ENCODE data around the gene CREB5. TPM values are rescaled to one million over a fixed set of nuclear protein-coding genes. Genes with fewer than 3 reads are reported as not detected.

Gene CREB5
- total and polyA plus RNA-seq, 2 of the 8 experiments (the other 6 are each of a cell fraction or from before 2014, with no cell fraction given): 2.4 to 2.7 TPM

DNA sequence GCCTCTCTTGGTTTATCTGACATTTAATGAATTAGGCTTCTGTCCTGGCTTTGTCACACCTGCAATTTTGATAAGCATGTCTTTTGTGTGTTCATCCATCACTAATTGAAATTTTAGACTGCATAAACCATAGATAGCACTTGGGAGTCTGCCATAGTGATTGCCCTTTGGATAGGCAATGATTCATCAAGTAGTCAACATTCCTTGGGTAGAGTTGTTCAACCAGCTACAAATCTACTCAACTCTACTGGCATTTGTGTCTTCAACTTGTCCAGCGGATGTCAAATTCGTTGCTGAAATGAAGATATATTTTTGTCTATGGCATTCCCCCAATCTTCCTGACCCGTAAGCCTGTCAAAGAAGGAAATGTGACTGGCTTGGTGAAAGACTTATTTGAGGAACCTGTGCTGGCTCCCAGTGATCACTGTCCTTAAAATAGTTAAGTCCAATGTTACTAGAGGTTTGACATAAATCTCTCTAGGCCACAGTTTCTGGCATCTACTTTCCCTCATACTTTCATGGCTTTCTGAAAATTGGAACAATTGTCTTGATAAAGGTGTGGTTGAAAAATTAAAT is 33.7 kb upstream of the CREB5 start:
- CTCF ChIA-PET (ENCODE audit: partially characterized antibody): interaction anchor here (1.1 to 6.9 kb wide), 3 partner anchors 9 to 164 kb away, joined by 3 to 39 read pairs (median 10); no protein-coding TSS in a partner anchor

More for the DNA sequence above, 33.7 kb upstream of the CREB5 start:
- H3K79me1 ChIP-seq (ENCODE audit: low read depth, low read length): no peaks in the 10 kb centered on the region
- POLR2A ChIA-PET (ENCODE audit: partially characterized antibody): interaction anchor here (1.2 kb wide), 1 partner anchor 10 kb away, joined by 3 read pairs; no protein-coding TSS in a partner anchor
- no peaks in the 10 kb centered on the region for H3K23me2 ChIP-seq (ENCODE audit: low read depth, low read length)
- H2BK12ac ChIP-seq (ENCODE audit: low read depth, low read length): no peak overlapping the region
- H3K79me2 ChIP-seq (ENCODE audit: control insufficient read depth in 1 of 2, insufficient read depth in 2 of 2, low read length in 2 of 2): no peaks in the 10 kb centered on the region
- H3K14ac ChIP-seq (ENCODE audit: insufficient read length): no peak overlapping the region
- H2AFZ ChIP-seq (ENCODE audit: low read length): no peak overlapping the region
- no peak overlapping the region for H3K4me3 ChIP-seq (ENCODE audit: extremely low read depth in 1 of 4, insufficient read depth in 2 of 4, low read depth in 3 of 4, low read length in 4 of 4)
- H3K4me1 ChIP-seq (replicated peaks in 1 of 4; ENCODE audit: control insufficient read depth in 3 of 4, insufficient read depth in 4 of 4, low read length in 3 of 4): no peaks in the 10 kb centered on the region
- no peak overlapping the region for H4K91ac ChIP-seq (replicated peaks; ENCODE audit: insufficient read length, low read length)
- FAIRE-seq (no peak), DNase-seq (ENCODE audit: low read depth in 1 of 2, low spot score in 2 of 2) (no peak)
- WGBS, 2 experiments (ENCODE audit: extremely low coverage in 1 of 2, insufficient coverage in 1 of 2, insufficient read length in 1 of 2, insufficient replicate concordance in 2 of 2, low coverage in 1 of 2, low lambda C conversion rate in 2 of 2, missing lambda C conversion rate in 1 of 2): 91% methylated on average over 3 of the region's 3 CpGs; no CpG with 5 or more reads in 1 of the 2 experiments
- no peaks in the 10 kb centered on the region for H3K9me3 ChIP-seq (ENCODE audit: insufficient read depth in 2 of 2, low read depth in 1 of 2, low read length in 1 of 2)
- H3K36me3 ChIP-seq (ENCODE audit: control insufficient read depth in 2 of 4, insufficient read depth in 4 of 4, low read length in 3 of 4): no peaks in the 10 kb centered on the region
- H3K23ac ChIP-seq (ENCODE audit: insufficient read length): no peak overlapping the region
- H3K4me2 ChIP-seq (ENCODE audit: insufficient read depth in 1 of 2, low read depth in 2 of 2, low read length in 2 of 2): no peak overlapping the region
- TF ChIP-seq GABPA (IDR thresholded peaks at IDR 0.05; ENCODE audit: borderline replicate concordance, insufficient read depth, low read length): no peak
- TF ChIP-seq EP300 (IDR thresholded peaks at IDR 0.05; ENCODE audit: borderline replicate concordance in 1 of 2, low read depth in 2 of 2, low read length in 2 of 2): no peak
- TF ChIP-seq ASH2L (IDR thresholded peaks at IDR 0.05; ENCODE audit: low read length): no peak
- TF ChIP-seq CTBP2 (IDR thresholded peaks at IDR 0.05; ENCODE audit: borderline replicate concordance, insufficient read depth, insufficient read length, low read length): no peak
- no peak for TF ChIP-seq SP1 (IDR thresholded peaks at IDR 0.05; ENCODE audit: low read depth, low read length)
- no peak for TF ChIP-seq POLR2AphosphoS5 (IDR thresholded peaks at IDR 0.05; ENCODE audit: low read depth, low read length)
- TF ChIP-seq TCF12 (IDR thresholded peaks at IDR 0.05; ENCODE audit: low read depth, low read length): no peak
- no peak for TF ChIP-seq NANOG (IDR thresholded peaks at IDR 0.05; ENCODE audit: insufficient read depth, low read depth, low read length, poor library complexity, severe bottlenecking)
- no peak for TF ChIP-seq POU5F1 (IDR thresholded peaks at IDR 0.05; ENCODE audit: low read depth, low read length)
- TF ChIP-seq SP2 (IDR thresholded peaks at IDR 0.05; ENCODE audit: low read length): no peak
- TF ChIP-seq TEAD4 (IDR thresholded peaks at IDR 0.05; ENCODE audit: low read depth, low read length): no peak
- no peak overlapping the region for H2BK20ac ChIP-seq (ENCODE audit: low read length)
- H2BK120ac ChIP-seq (replicated peaks; ENCODE audit: low read depth, low read length): no peak overlapping the region
- no peak overlapping the region for H3K4ac ChIP-seq (replicated peaks; ENCODE audit: insufficient read length, low read depth, low read length)
- no peak overlapping the region for H3K9ac ChIP-seq (replicated peaks in 1 of 4; ENCODE audit: extremely low read depth in 1 of 4, low read depth in 3 of 4, low read length in 3 of 4)
- H3K18ac ChIP-seq (ENCODE audit: extremely low read depth, low read length): no peak overlapping the region
- H2BK5ac ChIP-seq (ENCODE audit: low read depth, low read length): no peak overlapping the region
- H4K5ac ChIP-seq (ENCODE audit: insufficient read length, low read depth, low read length): no peak overlapping the region
- H2BK15ac ChIP-seq (ENCODE audit: low read length): no peak overlapping the region
- no peak overlapping the region for H4K8ac ChIP-seq (ENCODE audit: extremely low read depth, insufficient read depth, low read length)
- no peak overlapping the region for H3K27ac ChIP-seq (ENCODE audit: low read depth, low read length)
- no peaks in the 10 kb centered on the region for H4K20me1 ChIP-seq (replicated peaks in 1 of 2; ENCODE audit: control insufficient read depth in 1 of 2, insufficient read depth in 2 of 2, low read length in 2 of 2)
- no peaks in the 10 kb centered on the region for H3K27me3 ChIP-seq (replicated peaks in 1 of 4; ENCODE audit: control insufficient read depth in 3 of 4, extremely low read depth in 1 of 4, insufficient read depth in 3 of 4, low read length in 3 of 4)
- H3K56ac ChIP-seq (replicated peaks; ENCODE audit: insufficient read length, low read depth, low read length): no peak overlapping the region
- H2AK5ac ChIP-seq (ENCODE audit: low read depth, low read length): no peak overlapping the region
